Activated T-cell treated with anti-CD3 and anti-CD28 coated beads, Interleukin-2, amount 50 U/mL, for 24 hours (primary cell): ENCODE results near the gene HIPK3.
"Not testable (repeated sequence)": the region's sequence is repeated elsewhere in the genome, so short reads cannot be mapped to it uniquely, and the experiment has no call there.

Experiments
- DNase-seq: peaks from one replicate; pipeline ENCODE4 v3.0.0-alpha.2; 2020
- H3K27ac Mint-ChIP-seq: 2 replicates; pipeline ENCODE4 v1.8.0; 2020; ENCODE audit warnings: mild to moderate bottlenecking, mixed read lengths
- H3K27me3 Mint-ChIP-seq: 2 replicates; pipeline ENCODE4 v1.8.0; 2020; ENCODE audit warnings: mixed read lengths
- H3K36me3 Mint-ChIP-seq: 2 replicates; pipeline ENCODE4 v1.8.0; 2020; ENCODE audit warnings: low read depth, mixed read lengths
- H3K4me1 Mint-ChIP-seq: 2 replicates; pipeline ENCODE4 v1.8.0; 2020; ENCODE audit warnings: low read depth, mixed read lengths
- H3K4me3 Mint-ChIP-seq: 2 replicates; pipeline ENCODE4 v1.8.0; 2020; ENCODE audit warnings: mild to moderate bottlenecking, moderate library complexity, mixed read lengths
- H3K9me3 Mint-ChIP-seq: 2 replicates; pipeline ENCODE4 v1.8.0; 2020; ENCODE audit warnings: mixed read lengths

HIPK3 gene

DNA sequence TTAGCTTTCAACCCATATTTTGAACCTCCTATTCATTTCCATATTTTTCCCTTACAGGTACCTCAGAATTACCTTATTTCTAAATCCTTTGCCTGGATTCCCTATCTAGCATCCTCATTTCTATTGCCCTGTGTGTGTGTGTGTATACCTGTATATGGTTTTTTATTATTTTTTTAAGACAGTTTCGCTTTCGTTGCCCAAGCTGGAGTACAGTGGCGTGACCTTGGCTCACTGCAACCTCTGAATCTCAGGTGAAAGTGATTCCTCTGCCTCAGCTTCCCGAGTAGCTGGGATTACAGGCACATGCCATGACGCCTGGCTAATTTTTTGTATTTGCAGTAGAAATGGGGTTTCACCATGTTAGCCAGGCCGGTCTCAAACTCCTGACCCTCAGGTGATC lies 12.6 kb downstream of the HIPK3 start:
- DNase-seq, result no peak
- no peaks in the 10 kb centered on the region for H3K27me3 Mint-ChIP-seq
- no peak overlapping the region for H3K27ac Mint-ChIP-seq
- no peak overlapping the region for H3K4me3 Mint-ChIP-seq
- H3K36me3 Mint-ChIP-seq, result peaks cover 2% of the 10 kb centered on the region
- peaks cover 44% of the 10 kb centered on the region for H3K4me1 Mint-ChIP-seq
- no peaks in the 10 kb centered on the region for H3K9me3 Mint-ChIP-seq

DNA sequence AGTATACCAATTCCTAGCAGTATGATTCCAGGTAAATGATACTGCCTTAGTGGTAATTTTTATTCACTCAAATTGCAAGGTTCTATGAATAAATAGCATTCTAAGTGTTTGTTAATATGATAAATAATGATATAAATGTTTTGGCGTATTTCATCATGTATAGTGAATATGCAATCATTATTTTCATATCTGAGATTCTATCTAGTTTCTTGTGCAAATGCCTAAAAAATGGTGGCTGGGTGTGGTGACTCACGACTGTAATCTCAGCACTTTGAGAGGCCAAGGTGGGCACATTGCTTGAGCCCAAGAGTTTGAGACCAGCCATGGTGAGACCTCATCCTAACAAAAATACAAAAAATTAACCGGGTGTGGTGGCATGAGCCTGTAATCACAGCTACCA lies 13.9 kb downstream of the HIPK3 start:
- Mint-ChIP-seq H3K4me1 (peaks cover 44% of the 10 kb centered on the region), H3K4me3 (no peak overlapping the region), H3K36me3 (peaks cover 3% of the 10 kb centered on the region), H3K27me3 (no peaks in the 10 kb centered on the region), H3K27ac (no peak overlapping the region), H3K9me3 (no peaks in the 10 kb centered on the region)
- DNase-seq, result no peak

DNA sequence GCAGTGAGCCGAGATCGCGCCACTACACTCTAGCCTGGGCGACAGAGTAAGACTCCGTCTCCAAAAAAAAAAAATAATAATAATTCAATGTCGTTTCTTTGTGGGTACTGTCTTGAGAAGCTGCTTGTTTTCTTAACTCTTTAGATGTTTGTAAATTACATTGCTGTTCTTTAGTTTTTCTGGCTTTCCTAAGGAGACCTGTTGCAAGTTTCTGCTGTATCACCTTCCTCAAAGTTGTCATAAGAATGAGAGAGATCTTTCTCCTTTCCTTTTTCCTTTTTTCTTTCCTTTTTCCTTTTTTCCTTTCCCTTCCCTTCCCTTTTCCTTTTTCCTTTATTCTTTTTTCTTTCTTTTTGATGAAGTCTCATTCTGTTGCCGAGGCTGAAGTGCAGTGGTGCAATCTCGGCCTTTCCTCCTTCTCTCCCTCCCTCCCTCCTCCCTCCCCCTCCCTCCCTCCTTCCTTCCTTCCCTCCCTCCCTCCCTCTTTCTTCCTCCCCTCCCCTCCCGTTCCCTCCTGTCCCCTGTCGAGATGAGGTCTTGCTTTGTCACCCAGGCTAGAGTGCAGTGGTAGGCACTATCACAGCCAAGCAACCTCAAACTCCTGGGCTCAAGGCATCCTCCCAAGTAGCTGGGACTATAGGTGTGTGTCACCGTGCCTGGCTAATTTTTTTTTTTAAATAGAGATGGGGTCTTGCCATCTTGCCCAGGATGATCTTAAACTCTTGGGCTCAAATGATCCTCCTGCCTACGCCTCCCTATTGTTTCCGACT lies 15.3 kb downstream of the HIPK3 start:
- Mint-ChIP-seq H3K4me1 (peaks cover 48% of the 10 kb centered on the region), H3K9me3 (no peaks in the 10 kb centered on the region), H3K27ac (no peak overlapping the region), H3K4me3 (no peak overlapping the region), H3K36me3 (peaks cover 6% of the 10 kb centered on the region), H3K27me3 (no peaks in the 10 kb centered on the region)
- no peak for DNase-seq

DNA sequence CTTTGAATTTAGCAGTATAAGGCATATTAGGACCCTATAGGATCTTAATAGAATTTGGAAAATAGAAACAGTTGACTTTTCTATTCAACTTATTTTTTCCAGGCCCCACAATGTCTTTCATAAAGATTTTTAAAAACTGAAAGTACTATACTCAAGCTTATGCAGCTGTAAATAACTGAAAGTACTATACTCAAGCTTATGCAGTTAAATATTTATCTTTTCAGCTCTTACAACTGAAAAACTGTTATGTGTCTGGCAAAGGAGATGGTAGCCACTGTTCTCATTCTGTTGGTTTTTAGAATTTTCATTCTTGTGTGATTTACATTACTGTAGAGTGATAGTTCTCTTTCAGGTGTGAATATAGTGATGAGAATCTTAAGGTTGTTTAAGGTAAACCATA lies 16.5 kb downstream of the HIPK3 start:
- Mint-ChIP-seq H3K9me3 (no peaks in the 10 kb centered on the region), H3K36me3 (peaks cover 9% of the 10 kb centered on the region), H3K27ac (no peak overlapping the region), H3K4me3 (no peak overlapping the region), H3K4me1 (peaks cover 54% of the 10 kb centered on the region), H3K27me3 (no peaks in the 10 kb centered on the region)
- DNase-seq, result no peak

DNA sequence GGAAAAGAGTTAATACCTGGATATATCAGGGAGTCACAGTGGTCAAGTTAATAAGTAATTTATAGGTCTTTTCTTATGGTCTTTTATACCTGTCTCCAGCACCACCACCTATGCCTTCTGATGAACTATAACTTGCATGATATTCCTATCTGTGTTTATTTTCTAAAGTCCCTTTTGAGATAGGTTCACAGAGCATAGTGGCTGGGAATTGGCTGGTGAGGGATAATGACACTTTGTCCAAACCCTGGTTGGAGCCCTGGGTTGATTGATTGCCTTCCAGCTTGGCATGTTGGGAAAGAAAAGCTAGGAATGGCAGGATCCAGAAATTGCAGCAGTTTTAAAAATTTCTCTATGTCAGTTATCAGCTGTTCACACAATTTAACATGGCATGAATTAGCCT lies 23.2 kb downstream of the HIPK3 start:
- no peak overlapping the region for H3K4me3 Mint-ChIP-seq
- H3K36me3 Mint-ChIP-seq, result peaks cover 10% of the 10 kb centered on the region
- DNase-seq, result no peak
- H3K4me1 Mint-ChIP-seq, result peaks cover 52% of the 10 kb centered on the region
- H3K9me3 Mint-ChIP-seq, result no peaks in the 10 kb centered on the region
- H3K27ac Mint-ChIP-seq, result no peak overlapping the region
- H3K27me3 Mint-ChIP-seq, result no peaks in the 10 kb centered on the region

DNA sequence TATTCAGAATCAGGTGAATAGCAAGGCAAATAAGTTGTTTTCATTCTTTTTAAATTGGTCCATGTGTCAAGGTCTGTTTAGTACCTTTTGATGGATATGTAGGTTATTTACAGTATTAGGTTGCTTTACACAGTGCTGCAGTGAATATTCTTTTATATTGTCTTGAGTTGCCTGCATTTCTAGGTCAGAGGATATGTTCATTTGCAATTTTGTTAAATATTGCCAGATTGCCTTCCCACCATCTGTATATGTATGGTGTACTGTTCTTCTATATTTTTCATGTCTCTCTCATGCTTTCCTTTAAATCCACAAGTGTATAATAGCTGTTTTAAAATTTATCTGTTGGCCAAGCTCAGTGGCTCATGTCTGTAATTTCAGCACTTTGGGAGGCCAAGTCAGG lies 24.6 kb downstream of the HIPK3 start:
- Mint-ChIP-seq H3K9me3 (no peaks in the 10 kb centered on the region), H3K36me3 (peaks cover 14% of the 10 kb centered on the region), H3K4me3 (no peak overlapping the region), H3K27ac (no peak overlapping the region), H3K27me3 (no peaks in the 10 kb centered on the region), H3K4me1 (peaks cover 46% of the 10 kb centered on the region)
- DNase-seq, result no peak

DNA sequence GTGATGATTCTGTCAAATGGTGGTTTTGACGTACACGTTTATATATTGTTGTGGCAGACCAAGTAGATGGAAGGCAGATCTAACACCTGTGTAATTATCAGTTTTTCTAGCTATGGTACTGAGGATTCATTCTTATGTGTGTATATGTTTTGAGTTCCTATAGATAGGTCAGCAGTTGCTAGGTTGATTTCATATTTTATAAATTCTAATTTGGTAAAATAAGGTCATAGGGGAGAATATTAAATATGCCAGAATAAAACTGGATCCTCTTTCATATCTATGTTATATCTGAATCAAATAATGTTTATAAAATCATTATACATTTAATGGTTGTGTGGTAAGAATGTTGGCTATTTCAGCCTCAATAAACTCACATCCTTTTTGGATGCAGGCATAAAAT lies 27.6 kb downstream of the HIPK3 start:
- H3K4me1 Mint-ChIP-seq, result peaks cover 43% of the 10 kb centered on the region
- peaks cover 28% of the 10 kb centered on the region for H3K36me3 Mint-ChIP-seq
- no peak for DNase-seq
- no peak overlapping the region for H3K4me3 Mint-ChIP-seq
- no peaks in the 10 kb centered on the region for H3K9me3 Mint-ChIP-seq
- H3K27ac Mint-ChIP-seq, result no peak overlapping the region
- H3K27me3 Mint-ChIP-seq, result no peaks in the 10 kb centered on the region

DNA sequence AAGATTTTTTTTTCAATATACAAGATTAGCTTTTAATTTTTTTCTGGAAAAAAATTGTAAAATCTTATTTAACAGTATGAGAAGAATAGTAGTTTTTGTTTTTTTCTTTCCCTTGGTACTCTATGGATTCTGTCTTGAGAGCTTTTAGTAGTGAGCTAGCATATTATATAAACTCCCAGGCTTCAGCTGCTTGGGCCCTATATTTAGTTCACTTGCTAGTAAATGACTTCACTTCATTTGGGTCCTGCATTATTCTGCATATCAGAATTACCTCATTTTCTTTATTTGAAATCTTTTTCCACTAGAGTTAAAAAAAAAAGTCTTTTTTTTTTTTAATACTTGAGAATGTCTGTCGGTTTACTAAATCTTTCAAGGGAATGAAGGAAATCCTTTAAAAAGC lies 33.1 kb downstream of the HIPK3 start:
- no peak for DNase-seq
- Mint-ChIP-seq H3K27ac (no peak overlapping the region), H3K9me3 (no peaks in the 10 kb centered on the region), H3K4me1 (peaks cover 37% of the 10 kb centered on the region), H3K27me3 (no peaks in the 10 kb centered on the region), H3K36me3 (peaks cover 60% of the 10 kb centered on the region), H3K4me3 (no peak overlapping the region)

DNA sequence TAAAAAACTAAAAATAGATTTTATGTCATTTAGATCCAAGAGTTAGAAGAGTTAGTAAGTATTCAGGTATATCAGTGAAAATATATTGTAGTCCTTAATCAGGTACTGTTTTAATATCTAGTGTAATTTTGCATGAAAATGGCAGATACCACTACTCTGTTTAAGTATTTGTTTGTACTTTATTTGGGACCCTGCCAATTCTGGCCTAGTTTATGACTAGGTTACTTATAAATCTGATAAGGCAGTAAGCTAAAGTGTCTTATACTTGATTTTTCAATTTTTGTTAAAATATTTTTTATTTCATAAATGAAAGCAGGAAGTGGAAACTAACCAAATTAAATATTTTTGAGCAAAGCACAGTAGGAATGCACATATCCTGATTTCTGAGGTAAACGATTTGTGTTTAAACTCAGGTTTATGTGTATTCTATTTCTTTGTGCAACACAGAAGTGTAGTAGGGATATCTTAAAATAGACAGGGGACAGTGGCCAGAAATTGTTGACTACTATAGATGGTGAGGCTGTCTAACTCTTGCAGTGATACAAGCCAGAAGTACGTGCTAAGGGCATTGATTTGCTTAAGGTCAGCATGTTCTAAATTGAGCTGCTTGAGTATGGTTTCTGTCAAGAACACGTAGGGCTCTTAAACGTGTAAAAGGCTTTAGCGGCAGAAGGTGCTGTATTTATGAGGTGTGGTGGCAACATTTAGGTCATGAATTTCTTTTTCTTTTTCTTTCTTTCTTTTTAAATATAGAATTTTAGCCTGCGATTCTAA lies 34.0 kb downstream of the HIPK3 start:
- Mint-ChIP-seq H3K4me3 (no peak overlapping the region), H3K27me3 (no peaks in the 10 kb centered on the region), H3K36me3 (peaks cover 67% of the 10 kb centered on the region), H3K9me3 (no peaks in the 10 kb centered on the region), H3K27ac (no peak overlapping the region), H3K4me1 (peaks cover 46% of the 10 kb centered on the region)
- DNase-seq, result no peak

DNA sequence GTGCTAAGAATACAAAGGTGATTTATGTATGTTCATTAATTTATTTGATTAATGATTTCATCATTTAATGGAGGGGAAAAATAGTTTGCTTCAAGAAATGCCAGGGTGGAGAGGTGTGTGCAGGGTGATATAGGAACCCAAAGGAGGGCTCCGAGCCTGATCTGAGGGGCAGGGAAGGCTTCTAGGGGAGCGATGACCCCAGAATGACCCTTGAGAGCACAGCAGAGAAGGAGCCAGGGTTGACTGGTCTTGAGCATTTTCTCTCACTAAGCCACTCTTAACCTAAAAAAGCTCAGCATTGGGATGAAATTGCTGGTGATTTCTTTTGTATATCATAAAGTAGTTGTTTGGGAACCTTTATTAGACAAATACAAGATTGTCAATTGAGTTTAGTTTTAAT lies 35.1 kb downstream of the HIPK3 start:
- H3K4me1 Mint-ChIP-seq, result peaks cover 48% of the 10 kb centered on the region
- H3K27ac Mint-ChIP-seq, result no peak overlapping the region
- no peak for DNase-seq
- H3K36me3 Mint-ChIP-seq, result peaks cover 61% of the 10 kb centered on the region
- H3K9me3 Mint-ChIP-seq, result no peaks in the 10 kb centered on the region
- H3K4me3 Mint-ChIP-seq, result no peak overlapping the region
- H3K27me3 Mint-ChIP-seq, result no peaks in the 10 kb centered on the region

DNA sequence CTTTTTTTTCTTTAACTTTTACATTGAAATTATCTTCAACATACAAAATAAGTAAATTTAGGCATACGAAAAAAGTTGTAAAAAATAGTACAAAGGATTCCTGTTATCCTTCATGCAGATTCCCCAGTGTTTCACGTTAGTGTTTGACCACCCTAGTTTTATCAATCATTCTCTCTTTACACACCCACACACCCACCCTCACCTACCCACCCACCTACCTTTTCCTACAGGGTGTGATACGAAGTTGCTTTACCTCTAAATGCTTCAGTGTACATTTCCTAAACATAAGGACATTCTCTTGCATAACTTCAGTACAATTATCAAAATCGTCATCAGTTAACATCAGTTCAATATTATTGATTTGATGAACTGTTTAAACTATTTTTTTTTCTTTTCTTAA lies 37.0 kb downstream of the HIPK3 start:
- H3K27me3 Mint-ChIP-seq, result no peaks in the 10 kb centered on the region
- no peak for DNase-seq
- H3K9me3 Mint-ChIP-seq, result no peaks in the 10 kb centered on the region
- H3K4me3 Mint-ChIP-seq, result no peak overlapping the region
- peaks cover 48% of the 10 kb centered on the region for H3K4me1 Mint-ChIP-seq
- peaks cover 57% of the 10 kb centered on the region for H3K36me3 Mint-ChIP-seq
- H3K27ac Mint-ChIP-seq, result no peak overlapping the region

DNA sequence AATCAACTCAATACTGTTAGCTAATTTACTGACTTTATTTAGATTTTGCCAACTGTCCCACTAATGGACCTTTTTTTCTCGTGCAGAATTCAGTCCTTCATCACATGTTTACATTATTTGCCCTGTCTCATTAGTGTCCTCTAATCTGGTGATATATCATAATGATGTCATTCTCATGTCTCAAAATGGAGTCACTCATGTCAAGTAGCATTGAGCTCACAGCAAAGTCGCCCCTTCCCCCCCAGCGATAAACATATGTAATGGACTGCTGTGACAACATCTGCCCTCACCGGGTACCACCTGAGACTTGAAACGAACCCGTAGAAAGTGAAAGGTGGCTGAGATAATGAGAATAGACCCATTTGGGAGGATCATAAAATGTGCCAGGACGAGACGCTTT lies 37.6 kb downstream of the HIPK3 start:
- Mint-ChIP-seq H3K27ac (no peak overlapping the region), H3K4me3 (no peak overlapping the region), H3K9me3 (no peaks in the 10 kb centered on the region), H3K4me1 (peaks cover 46% of the 10 kb centered on the region), H3K36me3 (peaks cover 60% of the 10 kb centered on the region), H3K27me3 (no peaks in the 10 kb centered on the region)
- no peak for DNase-seq

DNA sequence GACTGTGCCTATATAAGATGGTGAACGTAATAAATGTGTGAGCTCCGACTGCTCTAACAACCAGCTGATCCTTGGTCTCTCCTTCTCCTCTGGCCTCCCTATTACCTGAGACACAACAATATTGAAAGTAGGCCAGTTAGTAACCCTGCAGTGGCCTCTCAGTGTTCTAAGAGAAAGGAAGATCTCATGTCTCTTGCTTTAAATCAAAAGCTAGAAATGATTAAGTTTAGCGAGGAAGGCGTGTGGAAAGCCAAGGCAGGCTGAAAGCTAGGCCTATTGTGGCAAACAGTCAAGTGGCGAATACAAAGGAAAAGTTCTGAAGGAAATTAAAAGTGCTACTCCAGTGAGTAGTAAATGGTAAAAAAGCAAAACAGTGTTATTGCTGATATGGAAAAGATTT lies 39.5 kb downstream of the HIPK3 start:
- H3K9me3 Mint-ChIP-seq, result no peaks in the 10 kb centered on the region
- H3K36me3 Mint-ChIP-seq, result peaks cover 67% of the 10 kb centered on the region
- no peaks in the 10 kb centered on the region for H3K27me3 Mint-ChIP-seq
- no peak overlapping the region for H3K4me3 Mint-ChIP-seq
- no peak for DNase-seq
- peaks cover 54% of the 10 kb centered on the region for H3K4me1 Mint-ChIP-seq
- H3K27ac Mint-ChIP-seq, result no peak overlapping the region

DNA sequence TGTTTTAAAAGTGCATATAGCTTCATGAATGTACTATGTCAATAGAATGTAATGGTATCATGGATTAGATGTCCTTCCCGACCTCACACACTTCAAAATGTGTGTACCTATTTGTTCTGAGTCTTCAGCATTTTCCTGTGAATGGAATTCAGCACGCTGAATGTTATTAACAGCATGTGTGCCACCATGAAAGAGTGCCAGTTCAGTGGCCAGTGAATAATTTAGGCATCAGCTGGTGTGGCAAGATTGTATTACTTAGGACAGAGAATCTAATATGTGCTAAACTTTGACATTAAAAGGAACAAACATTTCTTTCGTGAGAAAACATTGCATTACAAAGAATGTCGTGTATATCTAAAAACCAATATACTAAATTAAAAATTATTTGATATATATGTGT lies 46.4 kb downstream of the HIPK3 start:
- Mint-ChIP-seq H3K36me3 (peaks cover 22% of the 10 kb centered on the region), H3K27me3 (no peaks in the 10 kb centered on the region), H3K4me3 (no peak overlapping the region), H3K27ac (no peak overlapping the region), H3K9me3 (no peaks in the 10 kb centered on the region), H3K4me1 (peaks cover 41% of the 10 kb centered on the region)
- no peak for DNase-seq

DNA sequence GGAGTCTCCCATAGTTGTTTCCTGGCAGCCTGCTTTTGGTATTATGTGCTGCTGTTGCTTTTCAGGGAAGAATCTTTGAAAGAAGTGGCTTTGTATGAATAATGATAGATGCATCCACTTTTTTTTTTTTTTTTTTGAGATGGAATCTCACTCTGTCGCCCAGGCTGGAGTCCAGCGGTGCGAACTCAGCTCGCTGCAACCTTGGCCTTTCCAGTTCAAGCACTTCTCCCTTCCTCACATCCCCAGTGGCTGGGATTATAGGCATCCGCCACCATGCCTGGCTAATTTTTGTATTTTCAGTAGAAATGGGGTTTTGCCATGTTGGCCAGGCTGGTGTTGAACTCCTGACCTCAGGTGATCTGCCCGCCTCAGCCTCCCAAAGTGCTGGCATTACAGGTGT lies 49.6 kb downstream of the HIPK3 start:
- H3K9me3 Mint-ChIP-seq, DNase-seq, H3K27ac Mint-ChIP-seq, H3K27me3 Mint-ChIP-seq, H3K4me3 Mint-ChIP-seq, H3K36me3 Mint-ChIP-seq: not testable (repeated sequence)
- peaks cover 47% of the 10 kb centered on the region for H3K4me1 Mint-ChIP-seq
